ENCODE measurements around the gene HPSE2.

Gene HPSE2

DNA sequence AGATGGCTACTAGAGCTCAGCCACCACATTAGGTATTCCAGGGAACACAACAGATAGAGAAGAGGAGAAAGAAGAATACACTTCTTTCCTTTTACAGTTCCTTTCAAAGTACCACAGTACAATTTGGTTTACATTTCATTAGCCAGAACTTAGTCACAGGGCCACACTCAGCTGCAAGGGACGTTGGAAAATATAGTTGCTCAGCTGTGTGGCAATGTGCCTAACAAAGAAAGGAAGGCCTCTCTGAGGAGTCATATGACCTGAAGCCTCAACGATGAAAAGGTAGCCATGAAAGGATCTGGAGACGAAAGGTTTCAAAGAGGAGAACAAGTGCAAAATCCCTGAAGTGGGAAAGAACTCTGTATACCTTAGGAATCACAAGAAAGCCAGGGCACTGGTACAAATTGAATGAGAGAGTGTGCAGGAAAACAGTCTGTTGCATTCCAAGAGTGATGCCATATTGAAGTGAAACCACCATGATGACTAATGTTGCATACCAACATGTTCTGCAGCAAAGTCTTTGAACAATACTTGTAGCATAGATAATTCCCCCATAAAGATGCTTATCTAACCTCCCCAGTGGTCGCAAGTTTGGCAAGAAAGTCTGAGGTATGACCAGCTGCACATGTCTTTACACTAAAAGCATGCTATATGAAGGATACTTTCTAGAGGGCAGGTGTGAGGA is 278.9 kb downstream of the HPSE2 start:
- Histone ChIP-seq H3K36me3 (ENCODE audit: control insufficient read depth, insufficient read depth, low read length) (no peaks in the 10 kb centered on the region), H3K27ac (ENCODE audit: low read depth, low read length) (no peak overlapping the region), H3K4me1 (ENCODE audit: control insufficient read depth, insufficient read depth, low read length) (no peaks in the 10 kb centered on the region; the same call in 1 of the 2 replicates), H3K4me3 (ENCODE audit: low read depth, low read length) (no peak overlapping the region), H3K9ac (ENCODE audit: low read depth, low read length) (no peak overlapping the region), H3K27me3 (ENCODE audit: control insufficient read depth, insufficient read depth, low read length) (no peaks in the 10 kb centered on the region), H3K9me3 (ENCODE audit: control insufficient read depth, insufficient read depth, low read length) (no peaks in the 10 kb centered on the region)

GRCh38 chr10:98953251-98953650 is 282.4 kb downstream of the HPSE2 start:
- H3K9ac ChIP-seq (ENCODE audit: low read depth, low read length), result no peak overlapping the region

DNA sequence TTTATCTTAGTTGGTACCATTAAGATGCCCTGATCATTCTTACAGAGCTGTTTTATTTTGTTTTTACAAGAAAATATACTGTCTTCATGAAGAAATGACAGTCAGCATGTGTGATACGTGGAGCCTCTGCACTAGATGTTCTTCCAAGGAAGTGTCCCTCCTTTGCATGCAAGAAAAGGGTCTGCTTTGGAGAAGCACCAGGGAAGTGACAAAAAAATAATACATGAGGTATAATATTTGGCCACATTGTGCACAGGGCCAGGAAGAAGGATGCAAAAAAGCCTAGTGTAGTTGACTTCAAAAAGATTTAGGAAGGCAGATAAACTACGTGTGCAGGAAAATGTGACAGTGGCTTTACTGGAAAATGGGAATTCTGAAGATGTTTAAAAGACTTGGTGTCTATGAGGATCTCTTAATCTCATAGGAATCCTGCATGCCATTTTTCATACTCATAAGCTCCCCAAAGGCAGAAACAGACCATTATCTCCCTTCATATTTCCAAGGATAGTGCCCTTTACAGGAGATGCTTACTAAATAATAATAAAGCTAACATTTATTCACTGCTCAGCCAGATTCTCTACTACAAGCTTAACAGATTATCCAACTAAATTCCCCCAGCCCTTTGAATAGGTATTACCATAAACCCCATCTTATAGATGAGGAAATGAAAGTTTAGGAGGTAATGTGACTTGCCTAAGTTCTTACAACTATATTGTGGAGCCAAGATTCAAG is 284.2 kb downstream of the HPSE2 start:
- Histone ChIP-seq H3K4me3 (ENCODE audit: low read depth, low read length) (no peak overlapping the region), H3K27me3 (ENCODE audit: control insufficient read depth, insufficient read depth, low read length) (no peaks in the 10 kb centered on the region), H3K9ac (ENCODE audit: low read depth, low read length) (no peak overlapping the region), H3K36me3 (ENCODE audit: control insufficient read depth, insufficient read depth, low read length) (no peaks in the 10 kb centered on the region), H3K27ac (ENCODE audit: low read depth, low read length) (no peak overlapping the region), H3K9me3 (ENCODE audit: control insufficient read depth, insufficient read depth, low read length) (no peaks in the 10 kb centered on the region), H3K4me1 (ENCODE audit: control insufficient read depth, insufficient read depth, low read length) (no peaks in the 10 kb centered on the region)

More at GRCh38 chr10:98953251-98953650, 282.4 kb downstream of the HPSE2 start:
- H3K4me1 ChIP-seq (ENCODE audit: control insufficient read depth, insufficient read depth, low read length), result no peaks in the 10 kb centered on the region
- no peak overlapping the region for H3K4me3 ChIP-seq (ENCODE audit: low read depth, low read length)
- H3K27ac ChIP-seq (ENCODE audit: low read depth, low read length), result no peak overlapping the region
- H3K27me3 ChIP-seq (ENCODE audit: control insufficient read depth, insufficient read depth, low read length), result no peaks in the 10 kb centered on the region
- no peaks in the 10 kb centered on the region for H3K9me3 ChIP-seq (ENCODE audit: control insufficient read depth, insufficient read depth, low read length)
- no peaks in the 10 kb centered on the region for H3K36me3 ChIP-seq (ENCODE audit: control insufficient read depth, insufficient read depth, low read length)

DNA sequence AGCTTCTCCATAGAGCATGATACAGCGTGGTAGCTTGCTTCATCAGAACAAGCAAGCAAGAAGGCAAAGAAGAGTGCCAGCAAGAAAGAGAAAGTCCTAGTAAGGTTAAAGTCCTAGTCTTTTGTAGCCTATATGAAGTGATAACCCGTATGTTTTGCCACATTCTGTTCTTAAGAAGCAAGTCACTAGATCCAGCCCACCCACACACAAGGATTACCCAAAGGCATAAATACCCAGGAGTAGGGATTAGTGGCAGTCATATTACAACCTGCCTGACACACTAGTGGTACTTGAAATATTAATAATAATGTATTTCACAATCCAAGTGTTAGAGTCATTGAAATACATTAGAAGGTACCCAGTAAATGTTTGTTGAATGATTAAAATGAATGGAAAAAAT is 285.5 kb downstream of the HPSE2 start:
- H3K4me1 ChIP-seq (ENCODE audit: control insufficient read depth, insufficient read depth, low read length), result no peaks in the 10 kb centered on the region
- no peaks in the 10 kb centered on the region for H3K9me3 ChIP-seq (ENCODE audit: control insufficient read depth, insufficient read depth, low read length)
- H3K4me3 ChIP-seq (ENCODE audit: low read depth, low read length), result no peak overlapping the region
- H3K9ac ChIP-seq (ENCODE audit: low read depth, low read length), result no peak overlapping the region
- no peak overlapping the region for H3K27ac ChIP-seq (ENCODE audit: low read depth, low read length)
- no peaks in the 10 kb centered on the region for H3K36me3 ChIP-seq (ENCODE audit: control insufficient read depth, insufficient read depth, low read length)
- H3K27me3 ChIP-seq (ENCODE audit: control insufficient read depth, insufficient read depth, low read length), result no peaks in the 10 kb centered on the region

- H3K4me3 ChIP-seq (ENCODE audit: low read depth, low read length), result no peak overlapping the region
- no peaks in the 10 kb centered on the region for H3K9me3 ChIP-seq (ENCODE audit: control insufficient read depth, insufficient read depth, low read length)
- no peaks in the 10 kb centered on the region for H3K36me3 ChIP-seq (ENCODE audit: control insufficient read depth, insufficient read depth, low read length)
- H3K4me1 ChIP-seq (ENCODE audit: control insufficient read depth, insufficient read depth, low read length), result no peaks in the 10 kb centered on the region
- H3K9ac ChIP-seq (ENCODE audit: low read depth, low read length), result no peak overlapping the region
- no peak overlapping the region for H3K27ac ChIP-seq (ENCODE audit: low read depth, low read length)
- H3K27me3 ChIP-seq (ENCODE audit: control insufficient read depth, insufficient read depth, low read length), result no peaks in the 10 kb centered on the region
Observed at GRCh38 chr10:98949306-98949705, 286.3 kb downstream of the HPSE2 start.

- Histone ChIP-seq H3K4me3 (ENCODE audit: low read depth, low read length) (no peak overlapping the region), H3K27ac (ENCODE audit: low read depth, low read length) (no peak overlapping the region), H3K36me3 (ENCODE audit: control insufficient read depth, insufficient read depth, low read length) (no peaks in the 10 kb centered on the region), H3K9ac (ENCODE audit: low read depth, low read length) (no peak overlapping the region), H3K27me3 (ENCODE audit: control insufficient read depth, insufficient read depth, low read length) (no peaks in the 10 kb centered on the region), H3K4me1 (ENCODE audit: control insufficient read depth, insufficient read depth, low read length) (no peaks in the 10 kb centered on the region), H3K9me3 (ENCODE audit: control insufficient read depth, insufficient read depth, low read length) (no peaks in the 10 kb centered on the region)
Observed at GRCh38 chr10:98943681-98944080, 292.0 kb downstream of the HPSE2 start.

DNA sequence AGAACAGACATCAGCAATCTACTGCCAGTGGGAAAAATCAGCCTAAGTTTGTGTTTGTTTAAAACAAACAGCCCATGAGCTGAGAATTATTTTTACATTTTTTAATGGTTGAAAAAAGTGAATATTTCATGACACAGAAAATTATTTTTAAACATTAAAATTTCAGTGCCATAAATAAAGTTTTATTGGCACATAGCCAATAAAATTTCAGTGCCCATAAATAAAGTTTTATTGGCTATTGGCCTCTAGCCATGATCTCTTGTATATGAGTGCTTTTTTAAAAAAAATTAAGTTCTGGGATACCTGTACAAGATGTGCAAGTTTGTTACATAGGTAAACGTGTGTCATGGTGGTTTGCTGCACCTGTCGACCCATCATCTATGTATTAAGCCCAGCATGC is 305.9 kb downstream of the HPSE2 start:
- H3K4me3 ChIP-seq (ENCODE audit: low read depth, low read length), result no peak overlapping the region
- no peaks in the 10 kb centered on the region for H3K9me3 ChIP-seq (ENCODE audit: control insufficient read depth, insufficient read depth, low read length)
- H3K27me3 ChIP-seq (ENCODE audit: control insufficient read depth, insufficient read depth, low read length), result no peaks in the 10 kb centered on the region
- no peak overlapping the region for H3K9ac ChIP-seq (ENCODE audit: low read depth, low read length)
- no peak overlapping the region for H3K27ac ChIP-seq (ENCODE audit: low read depth, low read length)
- no peaks in the 10 kb centered on the region for H3K4me1 ChIP-seq (ENCODE audit: control insufficient read depth, insufficient read depth, low read length)
- H3K36me3 ChIP-seq (ENCODE audit: control insufficient read depth, insufficient read depth, low read length), result no peaks in the 10 kb centered on the region

DNA sequence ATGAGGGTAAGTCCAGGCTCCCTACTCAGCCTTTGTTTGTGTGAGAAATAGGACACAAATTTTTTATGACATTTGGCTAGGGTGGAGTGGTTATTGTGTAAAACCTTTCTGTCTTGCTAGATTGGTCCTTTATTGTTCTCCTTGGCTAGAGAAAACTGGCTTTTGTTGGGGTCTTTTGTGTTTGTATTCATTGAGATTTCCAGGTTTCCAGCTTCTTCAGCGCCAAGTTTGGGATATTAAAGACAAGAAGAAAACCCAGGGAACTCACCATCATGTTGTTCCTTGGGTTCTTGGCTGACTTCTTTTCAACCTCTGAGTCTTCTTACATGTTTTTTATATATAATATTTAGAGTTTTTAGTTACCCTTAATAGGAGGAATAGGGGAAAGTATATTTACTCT is 310.0 kb downstream of the HPSE2 start:
- Histone ChIP-seq H3K9me3 (ENCODE audit: control insufficient read depth, insufficient read depth, low read length) (no peaks in the 10 kb centered on the region), H3K27me3 (ENCODE audit: control insufficient read depth, insufficient read depth, low read length) (no peaks in the 10 kb centered on the region), H3K9ac (ENCODE audit: low read depth, low read length) (no peak overlapping the region), H3K4me1 (ENCODE audit: control insufficient read depth, insufficient read depth, low read length) (no peaks in the 10 kb centered on the region), H3K27ac (ENCODE audit: low read depth, low read length) (no peak overlapping the region), H3K4me3 (ENCODE audit: low read depth, low read length) (no peak overlapping the region), H3K36me3 (ENCODE audit: control insufficient read depth, insufficient read depth, low read length) (no peaks in the 10 kb centered on the region)

DNA sequence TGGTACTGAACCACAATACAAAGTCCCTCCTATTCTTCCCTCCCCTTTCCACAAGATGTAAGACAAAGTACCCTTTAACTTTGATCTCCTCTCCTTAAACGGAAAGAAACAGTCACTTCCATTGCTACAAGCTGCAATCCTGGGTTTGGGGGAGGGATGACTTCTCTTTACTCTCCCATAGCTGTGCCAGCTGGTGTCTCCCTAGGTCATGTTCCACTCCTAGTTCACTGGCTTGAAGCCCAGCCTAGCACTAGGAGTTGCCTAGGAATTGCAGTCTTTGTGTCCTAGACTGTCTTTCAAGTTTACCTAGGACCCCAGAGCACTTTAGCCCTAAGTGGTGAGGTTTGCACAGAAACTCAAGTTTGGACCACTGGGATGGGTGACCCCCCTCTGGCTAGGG is 311.1 kb downstream of the HPSE2 start:
- H3K36me3 ChIP-seq (ENCODE audit: control insufficient read depth, insufficient read depth, low read length), result no peaks in the 10 kb centered on the region
- no peak overlapping the region for H3K27ac ChIP-seq (ENCODE audit: low read depth, low read length)
- no peak overlapping the region for H3K9ac ChIP-seq (ENCODE audit: low read depth, low read length)
- H3K9me3 ChIP-seq (ENCODE audit: control insufficient read depth, insufficient read depth, low read length), result no peaks in the 10 kb centered on the region
- no peak overlapping the region for H3K4me3 ChIP-seq (ENCODE audit: low read depth, low read length)
- no peaks in the 10 kb centered on the region for H3K4me1 ChIP-seq (ENCODE audit: control insufficient read depth, insufficient read depth, low read length)
- no peaks in the 10 kb centered on the region for H3K27me3 ChIP-seq (ENCODE audit: control insufficient read depth, insufficient read depth, low read length)

GRCh38 chr10:98921316-98921715 is 314.3 kb downstream of the HPSE2 start:
- H3K27ac ChIP-seq (ENCODE audit: low read depth, low read length), result no peak overlapping the region
- H3K9ac ChIP-seq (ENCODE audit: low read depth, low read length), result no peak overlapping the region
- H3K27me3 ChIP-seq (ENCODE audit: control insufficient read depth, insufficient read depth, low read length), result no peaks in the 10 kb centered on the region
- H3K9me3 ChIP-seq (ENCODE audit: control insufficient read depth, insufficient read depth, low read length), result no peaks in the 10 kb centered on the region
- no peaks in the 10 kb centered on the region for H3K36me3 ChIP-seq (ENCODE audit: control insufficient read depth, insufficient read depth, low read length)
- H3K4me1 ChIP-seq (ENCODE audit: control insufficient read depth, insufficient read depth, low read length), result 0 out of 2 replicates have a peak, but pooled peaks cover 5% of the 10 kb centered on the region
- no peak overlapping the region for H3K4me3 ChIP-seq (ENCODE audit: low read depth, low read length)

DNA sequence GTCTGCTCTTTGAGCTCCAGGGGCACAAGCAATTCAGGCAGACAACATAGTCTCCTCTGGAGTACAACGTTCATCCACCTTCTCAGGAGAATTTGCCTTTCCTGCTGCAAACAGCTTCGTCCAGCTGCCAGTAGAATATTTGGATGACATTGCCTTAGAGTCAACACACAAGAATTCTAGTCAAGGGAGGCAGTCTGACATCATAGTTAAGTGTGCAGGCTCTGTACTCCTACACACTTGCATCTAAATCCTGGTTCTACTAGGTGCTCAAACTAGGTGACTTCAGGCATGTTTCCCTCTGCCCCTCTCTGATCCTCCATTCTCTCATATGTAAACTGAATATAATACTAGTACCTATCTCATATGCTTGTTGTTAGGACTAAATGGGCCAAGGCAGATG is 314.8 kb downstream of the HPSE2 start:
- no peaks in the 10 kb centered on the region for H3K9me3 ChIP-seq (ENCODE audit: control insufficient read depth, insufficient read depth, low read length)
- 0 out of 2 replicates have a peak, but pooled peaks cover 5% of the 10 kb centered on the region for H3K4me1 ChIP-seq (ENCODE audit: control insufficient read depth, insufficient read depth, low read length)
- no peak overlapping the region for H3K9ac ChIP-seq (ENCODE audit: low read depth, low read length)
- no peaks in the 10 kb centered on the region for H3K36me3 ChIP-seq (ENCODE audit: control insufficient read depth, insufficient read depth, low read length)
- no peak overlapping the region for H3K27ac ChIP-seq (ENCODE audit: low read depth, low read length)
- no peak overlapping the region for H3K4me3 ChIP-seq (ENCODE audit: low read depth, low read length)
- no peaks in the 10 kb centered on the region for H3K27me3 ChIP-seq (ENCODE audit: control insufficient read depth, insufficient read depth, low read length)
